GM21367 (cell line): ENCODE measurements around the gene EXOC1.

Experiments
- ATAC-seq: cut with Tn5 transposase; IDR thresholded peaks from one replicate; pipeline ENCODE4 v1.9.1; 2021; ENCODE audit not compliant: unreplicated experiment

Gene EXOC1

DNA sequence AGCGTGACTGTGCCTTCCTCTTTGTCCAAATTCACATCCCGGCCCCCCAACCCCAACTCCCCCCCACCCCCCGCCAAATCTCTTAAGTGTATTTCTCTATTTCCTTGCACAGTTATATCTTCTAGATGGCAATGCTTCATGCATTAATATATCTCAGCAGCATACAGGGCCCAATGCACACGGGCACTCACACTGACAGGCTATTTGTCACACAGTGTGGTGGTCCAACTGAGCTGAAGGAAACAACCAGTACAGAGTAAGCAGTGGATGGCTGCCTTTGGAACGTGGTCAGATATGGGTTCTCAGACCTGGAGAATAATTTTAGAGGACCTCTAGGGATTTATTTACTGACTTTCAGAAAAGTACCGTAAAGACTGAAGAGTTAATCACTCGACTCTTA, 681 bp downstream of the EXOC1 start:
- no peak for ATAC-seq

DNA sequence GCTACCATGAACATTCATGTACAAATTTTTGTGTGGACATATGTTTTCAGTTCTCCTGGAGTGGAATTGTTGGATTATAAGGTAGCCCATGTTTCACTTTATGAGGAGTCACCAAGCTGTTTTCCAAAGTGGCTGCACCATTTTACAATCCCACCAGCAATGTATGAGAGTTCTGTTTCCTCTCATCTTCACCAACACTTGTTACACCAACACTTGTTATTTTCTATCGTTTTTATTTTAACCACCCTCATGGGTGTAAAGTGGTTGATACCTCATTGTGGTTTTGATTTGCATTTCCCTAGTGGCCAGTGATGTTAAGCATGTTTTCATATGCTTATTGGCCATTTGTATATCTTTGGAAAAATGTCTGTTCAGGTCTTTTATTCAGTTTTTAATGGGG, 4.1 kb downstream of the EXOC1 start:
- no peak for ATAC-seq

- no peak for ATAC-seq
These were observed 6.3 kb downstream of the EXOC1 start for GRCh38 chr4:55859711-55860110.

- ATAC-seq: no peak
These were observed 11.3 kb downstream of the EXOC1 start for GRCh38 chr4:55864577-55865223.

- ATAC-seq: no peak
These were observed 11.9 kb downstream of the EXOC1 start for GRCh38 chr4:55865228-55865806.

DNA sequence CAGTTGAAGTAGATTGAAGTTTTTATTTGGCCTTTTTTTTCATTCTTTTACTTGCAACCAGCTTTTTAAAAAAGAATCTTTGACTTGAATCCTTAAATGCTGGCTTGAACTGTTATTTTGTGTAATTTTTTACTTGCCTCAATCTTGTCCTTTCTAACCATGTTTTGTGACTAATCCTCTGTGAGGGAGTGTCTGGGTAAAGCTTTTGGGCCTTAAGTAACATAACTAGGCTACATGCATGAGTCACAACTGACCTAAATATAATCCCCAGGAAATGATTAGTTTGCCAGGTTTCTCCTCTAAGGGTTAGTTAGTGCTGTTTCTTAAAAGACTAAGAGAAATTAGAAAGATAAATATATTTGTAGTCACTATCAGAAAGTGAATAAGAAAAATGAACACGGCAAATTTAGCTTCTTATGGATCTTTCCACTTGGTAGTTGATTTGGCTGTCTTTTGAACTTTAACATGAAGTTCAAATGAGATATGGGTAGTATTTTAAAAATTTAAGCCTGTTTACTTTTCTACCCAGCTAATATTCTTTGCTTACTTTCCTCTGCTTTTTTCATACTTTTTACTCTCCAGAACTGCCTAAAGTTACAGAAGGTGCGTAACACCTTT, 13.0 kb downstream of the EXOC1 start:
- ATAC-seq: peak; percentile 80

DNA sequence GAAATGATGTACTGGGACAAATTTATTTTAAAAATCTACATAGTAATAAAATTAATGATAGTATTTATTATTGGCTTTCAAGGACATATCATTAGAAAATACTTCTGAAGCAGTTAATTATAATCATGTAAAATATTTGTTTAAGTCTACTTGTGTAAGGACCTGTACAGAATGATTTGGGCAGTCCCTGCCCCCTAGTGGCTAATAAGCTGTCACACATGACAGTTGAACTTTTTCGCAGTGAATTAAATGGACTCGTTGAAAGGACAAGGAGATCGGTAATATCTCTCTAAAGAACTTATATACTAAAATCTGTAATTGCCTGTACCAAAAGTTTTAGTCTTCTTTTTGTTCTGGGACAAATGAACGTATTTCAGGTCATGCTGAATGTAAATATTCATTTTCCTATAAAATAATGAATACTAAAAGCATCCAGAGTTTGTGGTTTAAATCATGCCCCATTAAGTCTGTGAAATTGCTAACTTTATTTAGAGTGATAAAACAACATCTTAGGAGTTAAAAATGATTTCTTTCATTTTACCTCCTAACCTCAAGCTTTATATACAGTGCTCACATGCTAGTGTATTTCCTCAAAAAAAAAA, 13.6 kb downstream of the EXOC1 start:
- ATAC-seq: peak; percentile 86

GRCh38 chr4:55868581-55869090, 15.2 kb downstream of the EXOC1 start:
- ATAC-seq: no peak

GRCh38 chr4:55871299-55871800, 17.9 kb downstream of the EXOC1 start:
- ATAC-seq: no peak

DNA sequence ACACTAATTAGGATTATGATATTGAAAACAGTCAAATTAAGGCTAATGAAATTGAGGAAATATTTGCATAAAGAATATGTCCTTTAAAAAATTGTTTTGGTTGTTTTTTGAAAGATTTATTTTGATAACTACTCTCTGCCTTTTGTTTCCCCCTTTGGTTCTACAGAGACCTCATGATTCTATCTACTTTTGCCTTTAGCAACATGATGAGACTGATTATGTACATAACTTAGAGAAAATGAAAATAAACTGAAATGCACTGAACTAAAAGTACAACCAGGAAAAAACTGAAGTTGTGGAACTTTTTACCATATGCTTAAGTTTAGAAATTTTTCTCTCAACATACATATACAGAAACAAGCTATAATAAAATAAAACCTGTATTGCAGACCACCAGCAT, 21.4 kb downstream of the EXOC1 start:
- no peak for ATAC-seq

DNA sequence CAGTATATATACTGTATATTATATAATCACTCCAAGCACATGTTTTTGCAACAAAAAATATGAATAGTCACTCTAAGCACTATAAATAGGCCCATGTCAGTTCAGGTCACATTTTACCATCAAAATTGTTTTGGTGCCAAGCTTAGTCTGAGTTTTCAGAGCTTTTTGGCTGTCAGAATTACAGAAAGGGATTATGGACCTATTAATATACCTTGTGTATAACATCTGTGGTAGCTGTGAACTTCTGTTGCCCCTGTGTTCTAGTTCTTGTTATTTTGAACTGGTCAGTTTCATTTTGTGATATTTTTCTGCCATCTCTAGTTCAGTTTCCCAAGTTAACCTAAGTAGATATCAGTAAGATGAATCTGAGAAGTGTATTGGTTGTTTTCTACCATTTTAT, 22.9 kb downstream of the EXOC1 start:
- ATAC-seq: no peak

GRCh38 chr4:55879224-55879623, 25.8 kb downstream of the EXOC1 start:
- ATAC-seq: no peak

GRCh38 chr4:55880652-55881280, 27.3 kb downstream of the EXOC1 start:
- no peak for ATAC-seq

DNA sequence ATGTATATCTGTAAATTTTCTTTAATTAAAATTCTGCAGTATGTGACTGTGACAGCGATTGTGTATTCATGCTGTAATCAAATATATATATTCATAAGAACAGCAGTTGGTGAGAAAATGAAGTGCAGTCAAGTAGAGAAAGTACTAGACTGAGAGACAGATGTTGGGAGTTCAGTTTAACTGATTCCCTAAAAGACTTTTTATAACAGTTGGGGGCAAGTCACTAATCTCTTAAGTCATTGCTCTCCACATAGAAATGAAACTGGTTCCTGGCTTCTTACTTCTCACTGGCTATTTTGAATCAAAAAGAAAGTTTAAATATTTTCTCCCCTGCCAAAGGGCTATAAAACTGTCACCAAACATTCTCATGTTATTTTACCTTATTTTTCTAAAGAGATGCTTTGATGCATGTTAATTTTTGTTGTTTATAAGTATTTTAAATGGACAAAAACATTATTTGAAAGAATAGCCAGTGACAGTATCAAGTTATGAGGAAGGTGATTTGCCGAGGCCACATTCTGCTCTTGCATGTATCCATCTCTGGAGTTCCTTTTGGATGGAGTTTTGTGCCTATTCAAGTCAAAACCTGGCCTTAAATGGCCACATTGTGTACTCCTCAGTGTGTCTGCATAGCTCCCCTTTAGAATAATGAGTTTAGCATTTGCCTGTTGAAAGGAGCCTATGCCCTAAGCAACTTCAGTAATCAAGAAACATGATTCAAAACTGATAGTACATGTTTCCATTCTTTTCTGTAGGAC, 30.8 kb downstream of the EXOC1 start:
- ATAC-seq: no peak

DNA sequence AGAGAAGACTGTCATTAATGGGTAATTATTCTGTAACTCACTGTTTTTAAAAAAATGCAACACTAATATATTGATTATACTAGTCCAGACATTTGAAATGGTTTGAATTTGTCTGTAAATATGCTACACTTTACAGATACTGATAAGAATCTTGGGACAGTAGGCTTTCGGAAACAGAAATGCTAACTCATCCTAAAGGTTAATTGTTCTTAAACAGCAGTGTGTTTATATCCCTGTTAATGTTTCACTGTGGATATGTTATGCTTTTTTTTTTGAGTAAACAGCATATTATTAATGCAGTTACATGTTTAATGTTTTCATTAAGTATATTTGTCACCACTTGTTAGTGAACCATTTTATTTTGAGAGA, 31.4 kb downstream of the EXOC1 start:
- no peak for ATAC-seq

DNA sequence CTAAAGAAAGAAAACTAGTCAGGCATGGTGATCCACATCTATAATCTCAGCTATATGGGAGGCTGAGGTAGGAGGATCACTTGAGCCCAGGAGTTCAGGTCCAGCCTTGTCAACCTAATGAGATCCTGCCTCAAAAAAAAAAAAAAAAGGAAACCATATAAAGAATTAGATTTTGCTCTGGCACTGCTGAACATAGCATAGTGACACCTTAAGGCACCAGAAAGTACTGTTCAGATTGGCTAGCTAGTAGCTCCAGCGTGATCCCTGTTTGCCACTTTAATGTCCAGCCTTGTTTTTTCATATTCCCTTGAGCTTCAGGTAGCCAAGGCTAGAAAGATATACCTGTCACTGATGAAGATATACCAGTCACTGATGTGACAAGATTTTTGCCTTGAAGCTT, 34.1 kb downstream of the EXOC1 start:
- ATAC-seq: no peak

- ATAC-seq: no peak
These were observed 38.7 kb downstream of the EXOC1 start for GRCh38 chr4:55892156-55892555.

GRCh38 chr4:55896622-55897021, 43.2 kb downstream of the EXOC1 start:
- ATAC-seq: no peak

DNA sequence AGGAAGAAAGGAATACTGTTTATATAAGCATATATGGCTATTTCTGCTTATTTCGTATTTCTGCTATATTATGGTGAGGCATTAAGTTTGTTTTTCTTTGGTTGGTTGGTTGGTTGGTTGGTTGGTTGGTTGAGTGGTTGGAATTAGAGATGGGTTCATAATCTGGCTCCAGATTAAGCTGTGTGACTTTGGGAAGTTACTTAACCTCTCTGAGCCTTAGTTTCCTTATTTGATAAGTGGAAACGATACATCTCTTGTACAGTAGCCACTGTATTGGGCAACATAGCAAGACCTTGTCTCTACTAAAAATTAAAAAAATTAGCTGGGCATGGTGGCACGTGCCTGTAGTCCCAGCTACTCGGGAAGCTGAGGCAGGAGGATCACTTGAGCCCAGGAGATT, 49.2 kb downstream of the EXOC1 start:
- no peak for ATAC-seq

- no peak for ATAC-seq
These were observed 50.1 kb downstream of the EXOC1 start for GRCh38 chr4:55903577-55903976.

DNA sequence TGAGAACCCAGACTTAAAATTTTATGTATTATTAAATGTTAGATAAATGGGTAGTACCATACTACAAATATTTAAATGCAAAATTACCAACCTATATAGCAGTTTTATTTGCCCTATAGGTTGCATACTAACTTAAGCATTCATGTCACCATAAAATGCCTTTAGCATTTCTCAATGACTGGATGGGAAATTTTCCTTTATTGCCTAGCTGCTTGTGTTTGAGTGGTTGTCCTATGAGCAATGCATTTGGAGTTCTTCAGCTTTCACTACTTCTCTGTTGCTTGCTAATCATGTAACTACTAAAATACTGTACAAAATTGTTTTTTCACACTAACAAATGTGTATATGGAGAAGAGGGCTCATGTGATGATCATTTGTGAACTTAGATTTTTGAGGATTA, 51.1 kb downstream of the EXOC1 start:
- ATAC-seq: no peak
